ENCODE data around the gene CAVIN4.

Gene CAVIN4

DNA sequence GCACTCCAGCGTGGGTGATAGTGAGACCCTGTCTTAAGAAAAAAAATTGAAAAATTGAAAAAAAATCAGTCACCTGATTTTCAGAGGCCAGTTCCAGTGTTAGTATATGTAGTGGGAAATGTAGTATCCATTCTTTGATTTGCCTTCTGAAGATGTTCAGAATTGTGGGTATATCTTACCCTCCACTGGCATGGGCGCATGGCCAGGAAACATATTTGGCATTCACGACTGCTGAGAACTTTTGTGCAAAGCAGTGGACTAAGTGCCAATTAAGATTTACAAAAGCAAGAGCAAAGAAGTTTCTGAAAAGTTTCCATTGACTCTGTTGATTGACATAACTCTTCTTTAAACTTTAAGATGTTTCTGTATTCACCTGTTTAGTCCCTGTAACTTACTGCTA lies 2.4 kb downstream of the CAVIN4 start:
- H3K4me3 ChIP-seq (ENCODE audit: low read depth, low read length): no peak overlapping the region
- TF ChIP-seq, protein P1, sequence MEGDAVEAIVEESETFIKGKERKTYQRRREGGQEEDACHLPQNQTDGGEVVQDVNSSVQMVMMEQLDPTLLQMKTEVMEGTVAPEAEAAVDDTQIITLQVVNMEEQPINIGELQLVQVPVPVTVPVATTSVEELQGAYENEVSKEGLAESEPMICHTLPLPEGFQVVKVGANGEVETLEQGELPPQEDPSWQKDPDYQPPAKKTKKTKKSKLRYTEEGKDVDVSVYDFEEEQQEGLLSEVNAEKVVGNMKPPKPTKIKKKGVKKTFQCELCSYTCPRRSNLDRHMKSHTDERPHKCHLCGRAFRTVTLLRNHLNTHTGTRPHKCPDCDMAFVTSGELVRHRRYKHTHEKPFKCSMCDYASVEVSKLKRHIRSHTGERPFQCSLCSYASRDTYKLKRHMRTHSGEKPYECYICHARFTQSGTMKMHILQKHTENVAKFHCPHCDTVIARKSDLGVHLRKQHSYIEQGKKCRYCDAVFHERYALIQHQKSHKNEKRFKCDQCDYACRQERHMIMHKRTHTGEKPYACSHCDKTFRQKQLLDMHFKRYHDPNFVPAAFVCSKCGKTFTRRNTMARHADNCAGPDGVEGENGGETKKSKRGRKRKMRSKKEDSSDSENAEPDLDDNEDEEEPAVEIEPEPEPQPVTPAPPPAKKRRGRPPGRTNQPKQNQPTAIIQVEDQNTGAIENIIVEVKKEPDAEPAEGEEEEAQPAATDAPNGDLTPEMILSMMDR (IDR thresholded peaks at IDR 0.05; ENCODE audit: borderline replicate concordance, insufficient read depth, low read depth, low read length): no peak

DNA sequence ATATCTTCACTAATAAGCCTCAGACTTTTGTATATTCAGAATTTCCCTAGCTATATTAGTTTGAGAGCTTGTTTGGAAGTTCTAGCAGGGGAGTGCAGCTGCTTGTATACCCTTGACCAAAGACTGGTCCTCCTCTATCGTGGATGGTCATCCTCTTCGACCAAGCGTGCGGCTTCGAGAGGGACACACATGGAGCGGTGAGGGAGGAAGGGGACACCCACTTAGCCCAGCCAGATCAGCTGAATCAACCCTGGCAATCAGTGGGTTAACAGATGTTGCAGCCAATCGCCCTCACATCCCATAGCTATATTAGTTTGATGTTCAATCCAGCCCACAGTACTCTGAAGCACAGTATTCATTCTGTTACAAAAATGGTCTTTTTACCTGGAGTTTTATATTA lies 3.2 kb downstream of the CAVIN4 start:
- TF ChIP-seq, protein P1 (IDR thresholded peaks at IDR 0.05; ENCODE audit: borderline replicate concordance, insufficient read depth, low read depth, low read length): no peak
- no peak overlapping the region for H3K4me3 ChIP-seq (ENCODE audit: low read depth, low read length)

DNA sequence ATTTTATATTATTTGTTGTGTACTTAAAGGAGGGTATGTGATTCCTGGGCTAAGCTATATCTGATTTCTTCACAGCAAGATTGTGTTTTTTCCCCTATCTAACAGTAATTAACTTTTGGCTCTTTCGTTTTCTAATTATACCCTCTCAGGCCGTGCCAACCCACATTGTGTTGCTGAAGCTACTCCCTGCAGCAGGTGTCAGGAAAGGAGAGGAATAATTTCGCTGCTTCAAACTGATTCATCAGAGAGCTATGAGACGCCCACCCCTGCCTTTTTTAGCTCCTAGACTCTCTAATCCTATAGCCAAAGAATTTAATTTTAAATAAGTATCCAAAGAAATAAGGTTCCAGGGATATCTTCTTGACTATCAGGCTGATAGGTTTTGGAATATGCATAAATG lies 3.8 kb downstream of the CAVIN4 start:
- TF ChIP-seq, protein P1 (IDR thresholded peaks at IDR 0.05; ENCODE audit: borderline replicate concordance, insufficient read depth, low read depth, low read length): no peak
- no peak overlapping the region for H3K4me3 ChIP-seq (ENCODE audit: low read depth, low read length)

DNA sequence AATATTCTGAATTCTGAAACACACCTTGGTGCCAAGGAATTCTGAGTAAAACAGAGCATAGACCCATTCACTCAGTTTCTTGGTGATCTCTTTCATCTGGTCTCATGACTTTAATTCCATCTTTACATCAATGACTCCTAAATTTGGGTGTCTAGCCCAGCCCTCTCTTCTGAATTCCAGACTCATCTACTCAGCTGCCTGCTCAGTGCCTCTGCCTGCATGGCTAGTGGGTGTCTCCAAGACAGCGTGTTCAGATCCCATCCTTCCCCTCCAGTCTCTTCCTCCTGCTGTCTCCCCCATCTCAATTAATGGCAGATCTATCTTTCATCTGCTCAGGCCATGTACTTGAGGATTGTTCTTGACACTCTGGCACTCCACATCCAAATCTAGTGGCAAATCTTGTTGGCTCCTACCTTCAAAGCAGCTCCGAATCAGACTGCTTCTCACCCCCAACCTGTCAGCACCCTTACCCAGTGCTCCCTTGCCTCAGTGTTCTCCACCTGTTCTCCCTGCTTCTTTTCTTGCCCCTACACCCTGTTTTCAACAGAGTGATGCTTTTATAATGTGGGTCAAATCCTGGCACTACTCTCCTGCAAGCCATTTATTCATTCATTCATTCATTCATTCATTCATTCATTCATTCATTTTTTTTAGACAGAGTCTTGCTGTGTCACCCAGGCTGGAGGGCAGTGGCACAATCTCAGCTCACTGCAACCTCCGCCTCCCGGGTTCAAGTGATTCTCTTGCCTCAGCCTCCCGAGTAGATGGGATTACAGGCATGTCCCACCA lies 5.3 kb downstream of the CAVIN4 start:
- TF ChIP-seq, protein P1 (IDR thresholded peaks at IDR 0.05; ENCODE audit: borderline replicate concordance, insufficient read depth, low read depth, low read length): no peak
- no peak overlapping the region for H3K4me3 ChIP-seq (ENCODE audit: low read depth, low read length)

DNA sequence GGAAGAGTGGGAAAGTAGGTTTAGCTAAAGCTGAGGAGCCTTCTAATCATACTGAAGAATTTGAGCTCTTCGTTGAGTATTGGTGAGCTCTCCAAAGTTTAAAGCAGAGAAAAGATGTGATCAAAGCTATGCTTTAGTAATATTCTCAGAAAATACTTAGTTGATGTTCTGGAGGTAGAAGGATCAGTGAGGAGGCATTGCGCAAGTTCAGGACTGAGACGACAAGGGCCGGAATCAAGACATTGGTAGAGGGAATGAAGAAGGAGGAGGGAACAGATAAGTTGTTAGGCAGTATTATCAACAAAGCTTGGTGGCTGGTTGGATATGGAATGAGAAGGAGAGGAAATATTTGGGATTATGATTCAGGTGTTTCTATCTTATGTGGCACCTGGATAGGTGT lies 7.1 kb downstream of the CAVIN4 start:
- TF ChIP-seq, protein P1 (IDR thresholded peaks at IDR 0.05; ENCODE audit: borderline replicate concordance, insufficient read depth, low read depth, low read length): no peak
- no peak overlapping the region for H3K4me3 ChIP-seq (ENCODE audit: low read depth, low read length)

DNA sequence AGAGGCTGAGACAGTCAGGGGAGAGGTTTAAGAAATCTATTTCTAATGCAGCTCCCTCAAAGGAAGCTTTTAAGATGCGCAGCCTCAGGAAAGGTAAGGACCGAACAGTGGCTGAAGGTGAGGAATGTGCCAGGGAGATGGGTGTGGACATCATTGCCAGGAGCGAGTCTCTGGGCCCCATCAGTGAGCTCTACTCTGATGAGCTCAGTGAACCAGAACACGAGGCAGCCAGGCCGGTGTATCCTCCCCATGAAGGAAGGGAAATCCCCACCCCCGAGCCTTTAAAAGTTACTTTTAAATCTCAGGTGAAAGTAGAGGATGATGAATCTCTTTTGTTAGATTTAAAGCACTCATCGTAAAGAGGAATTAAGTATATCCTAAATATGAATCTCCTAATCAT lies 8.2 kb downstream of the CAVIN4 start:
- TF ChIP-seq, protein P1 (IDR thresholded peaks at IDR 0.05; ENCODE audit: borderline replicate concordance, insufficient read depth, low read depth, low read length): no peak
- H3K4me3 ChIP-seq (ENCODE audit: low read depth, low read length): no peak overlapping the region

DNA sequence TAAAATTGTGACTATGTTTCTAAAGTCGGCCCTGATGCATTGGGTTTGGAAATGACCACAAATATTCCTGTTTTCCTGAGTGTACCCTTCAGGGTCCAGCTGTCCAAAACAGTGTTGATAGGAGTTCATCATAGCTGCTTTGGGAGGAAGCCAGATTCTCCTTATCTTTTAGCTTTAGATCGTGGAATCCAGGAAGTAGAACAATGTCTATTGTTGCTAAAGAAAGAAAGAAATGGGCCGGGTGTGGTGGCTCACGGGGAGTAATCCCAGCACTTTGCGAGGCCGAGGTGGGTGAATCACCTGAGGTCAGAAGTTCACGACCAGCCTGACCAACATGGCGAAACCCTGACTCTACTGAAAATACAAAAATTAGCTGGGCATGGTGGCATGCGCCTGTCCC lies 9.5 kb downstream of the CAVIN4 start:
- no peak overlapping the region for H3K4me3 ChIP-seq (ENCODE audit: low read depth, low read length)
- TF ChIP-seq, protein P1 (IDR thresholded peaks at IDR 0.05; ENCODE audit: borderline replicate concordance, insufficient read depth, low read depth, low read length): no peak
